Natural killer cell (primary cell): ENCODE data around the gene OR1J1. TPM values are rescaled to one million over a fixed set of nuclear protein-coding genes. Genes with fewer than 3 reads are reported as not detected.

Experiments
- ATAC-seq, 3 donors: fragments of 150-1000 bp in 2 of 3; fragments of 200-7000 bp in 1 of 3; cut with Tn5 transposase; 1 replicate in 1 of 3; 2 replicates in 2 of 3; pipeline ENCODE4 v1.10.0; 2021; ENCODE audit warnings: mild to moderate bottlenecking in 2 of 3, moderate library complexity in 2 of 3
- DNase-seq, 2 donors: peaks; one replicate each; pipeline versions ENCODE4 v3.0.0 to v3.0.0-alpha.2; 2013 to 2021; ENCODE audit warnings: mixed read lengths in 1 of 2
- H3K27ac ChIP-seq: one replicate; pipeline ENCODE4 v1.5.1; 2013; ENCODE audit warnings: mild to moderate bottlenecking, low read length
- H3K27me3 ChIP-seq: one replicate; pipeline ENCODE4 v1.6.1; 2013; ENCODE audit warnings: low read length; ENCODE audit not compliant: control insufficient read depth, insufficient read depth
- H3K36me3 ChIP-seq: one replicate; pipeline ENCODE4 v1.6.1; 2013; ENCODE audit warnings: low read length; ENCODE audit not compliant: control insufficient read depth, insufficient read depth
- H3K4me1 ChIP-seq: one replicate; pipeline ENCODE4 v1.6.1; 2013; ENCODE audit warnings: low read length; ENCODE audit not compliant: control insufficient read depth, insufficient read depth
- H3K4me3 ChIP-seq: one replicate; pipeline ENCODE4 v1.5.1; 2013; ENCODE audit warnings: low read length
- H3K9me3 ChIP-seq: one replicate; pipeline ENCODE4 v1.6.1; 2013; ENCODE audit warnings: low read length; ENCODE audit not compliant: control insufficient read depth, insufficient read depth
- H3K27ac Mint-ChIP-seq, 2 donors: one replicate each; pipeline ENCODE4 v1.8.0; 2022; ENCODE audit warnings: mild to moderate bottlenecking in 2 of 2, mixed read lengths in 2 of 2, moderate library complexity in 1 of 2
- H3K27me3 Mint-ChIP-seq, 2 donors: one replicate each; pipeline ENCODE4 v1.8.0; 2022; ENCODE audit warnings: low read depth in 2 of 2, mixed read lengths in 2 of 2
- H3K36me3 Mint-ChIP-seq: one replicate; pipeline ENCODE4 v1.8.0; 2022; ENCODE audit warnings: mixed read lengths
- H3K4me1 Mint-ChIP-seq, 2 donors: one replicate each; pipeline ENCODE4 v1.8.0; 2022; ENCODE audit warnings: mixed read lengths in 2 of 2
- H3K4me3 Mint-ChIP-seq: one replicate; pipeline ENCODE4 v1.8.0; 2022; ENCODE audit warnings: mild to moderate bottlenecking, moderate library complexity, mixed read lengths
- H3K9me3 Mint-ChIP-seq, 2 donors: one replicate each; pipeline ENCODE4 v1.8.0; 2022; ENCODE audit warnings: mixed read lengths in 2 of 2
- CTCF ChIP-seq: fragments of 200-600 bp; IDR thresholded peaks from one replicate; pipeline ENCODE4 v1.8.0; 2022; ENCODE audit warnings: antibody characterized with exemption
- WGBS: methylation state at CpG from one replicate; pipeline ENCODE4 v1.1.7; 2013; ENCODE audit warnings: missing lambda C conversion rate; ENCODE audit not compliant: insufficient coverage; 5-methylcytosine and 5-hydroxymethylcytosine counted together
- intact Hi-C: fragments of 100-400 bp; cut with micrococcal nuclease; formaldehyde crosslinking; loops from one replicate; pipeline ENCODE4 v1.14.2; 2022
- total RNA-seq, 4 donors: library from RNA; stranded (reverse); fragments of 120-200 nt in 1 of 4; gene quantifications; one replicate each; pipeline versions ENCODE4 v1.2.3 to v1.2.4, GENCODE V29; 2013 to 2022

Gene OR1J1
- total RNA-seq, 3 donors from 2014 or later (not counting 1 experiment from before 2014, with no cell fraction given) = not detected

GRCh38 chr9:122456123-122456522, 21.6 kb downstream of the OR1J1 start:
- no peak for DNase-seq
- intact Hi-C loops = loop anchor here (10.0 kb wide), 1 partner anchor 361 kb away; the partner anchor contains the start of gene TTLL11
- Histone ChIP-seq H3K4me1 (no peaks in the 10 kb centered on the region), H3K9me3 (no peaks in the 10 kb centered on the region), H3K4me3 (no peak overlapping the region), H3K27me3 (peaks cover 5% of the 10 kb centered on the region), H3K36me3 (no peaks in the 10 kb centered on the region), H3K27ac (no peak overlapping the region)
- H3K27me3 Mint-ChIP-seq = peaks cover 26 to 36% of the 10 kb centered on the region in 2 donors
- no peaks in the 10 kb centered on the region for H3K4me1 Mint-ChIP-seq
- no peaks in the 10 kb centered on the region for H3K36me3 Mint-ChIP-seq
- ATAC-seq = no peak
- no peak for TF ChIP-seq CTCF
- no peaks in the 10 kb centered on the region for H3K9me3 Mint-ChIP-seq
- H3K27ac Mint-ChIP-seq = no peak overlapping the region
- H3K4me3 Mint-ChIP-seq = no peak overlapping the region
- WGBS = 90% methylated on average over 3 of the region's 3 CpGs

- Histone ChIP-seq H3K4me3 (no peak overlapping the region), H3K4me1 (no peaks in the 10 kb centered on the region), H3K36me3 (no peaks in the 10 kb centered on the region), H3K27me3 (no peaks in the 10 kb centered on the region), H3K9me3 (no peaks in the 10 kb centered on the region), H3K27ac (no peak overlapping the region)
- intact Hi-C loops = loop anchor here (10.0 kb wide), 1 partner anchor 359 kb away; the partner anchor contains the start of gene TTLL11
- Mint-ChIP-seq H3K4me3 (no peak overlapping the region), H3K27me3 (peaks cover 15 to 24% of the 10 kb centered on the region in 2 donors), H3K9me3 (no peaks in the 10 kb centered on the region), H3K27ac (no peak overlapping the region), H3K36me3 (no peaks in the 10 kb centered on the region), H3K4me1 (no peaks in the 10 kb centered on the region)
- DNase-seq (no peak), ATAC-seq (no peak)
- no peak for TF ChIP-seq CTCF
- 50% methylated on average over 1 of the region's 2 CpGs for WGBS
Measured at GRCh38 chr9:122453677-122454135, 24.0 kb downstream of the OR1J1 start.

GRCh38 chr9:122446819-122447484, 30.8 kb downstream of the OR1J1 start:
- H3K36me3 ChIP-seq = no peaks in the 10 kb centered on the region
- TF ChIP-seq CTCF = no peak
- Mint-ChIP-seq H3K27me3 (peaks cover 15 to 39% of the 10 kb centered on the region in 2 donors), H3K4me1 (no peaks in the 10 kb centered on the region), H3K27ac (no peak overlapping the region), H3K9me3 (no peaks in the 10 kb centered on the region), H3K36me3 (no peaks in the 10 kb centered on the region), H3K4me3 (no peak overlapping the region)
- intact Hi-C loops = no loop called here
- no peaks in the 10 kb centered on the region for H3K4me1 ChIP-seq
- H3K27ac ChIP-seq = no peak overlapping the region
- WGBS = 18% methylated on average over 2 of the region's 3 CpGs
- ATAC-seq (no peak), DNase-seq (no peak)
- H3K9me3 ChIP-seq = no peaks in the 10 kb centered on the region
- no peaks in the 10 kb centered on the region for H3K27me3 ChIP-seq
- H3K4me3 ChIP-seq = no peak overlapping the region
